ENCODE results near the gene MARCKS. TPM values are rescaled to one million over a fixed set of nuclear protein-coding genes. Genes with fewer than 3 reads are reported as not detected.
"Not testable (repeated sequence)": the region's sequence is repeated elsewhere in the genome, so short reads cannot be mapped to it uniquely, and the experiment has no call there.

Gene MARCKS
- total RNA-seq, 2 donors from 2014 or later = 228 to 242 TPM

- Histone ChIP-seq H3K9ac (ENCODE audit: low read depth in 2 of 2, low read length in 2 of 2) (no peak overlapping the region), H3K4me3 (no peak overlapping the region), H3K36me3 (no peaks in the 10 kb centered on the region), H3K27me3 (no peaks in the 10 kb centered on the region), H3K9me3 (no peaks in the 10 kb centered on the region), H3K4me1 (peaks cover 2% of the 10 kb centered on the region), H3K27ac (no peak overlapping the region)
- TF ChIP-seq CTCF (IDR thresholded peaks at IDR 0.05) = no peak
- no peak for DNase-seq
- intact Hi-C loops (cut with DNase I) = loop anchor here (5.0 kb wide), 1 partner anchor 1125 kb away; no protein-coding TSS in a partner anchor
These were observed 50.1 kb downstream of the MARCKS start for GRCh38 chr6:113907102-113907815.

GRCh38 chr6:113908801-113909200 lies 51.7 kb downstream of the MARCKS start:
- intact Hi-C loops (cut with DNase I) = loop anchor here (5.0 kb wide), 1 partner anchor 1126 kb away; no protein-coding TSS in a partner anchor
- DNase-seq = no peak
- no peaks in the 10 kb centered on the region for H3K9me3 ChIP-seq
- no peak overlapping the region for H3K4me3 ChIP-seq
- TF ChIP-seq CTCF (IDR thresholded peaks at IDR 0.05) = no peak
- no peak overlapping the region for H3K27ac ChIP-seq
- no peaks in the 10 kb centered on the region for H3K27me3 ChIP-seq
- no peaks in the 10 kb centered on the region for H3K4me1 ChIP-seq
- no peaks in the 10 kb centered on the region for H3K36me3 ChIP-seq
- no peak overlapping the region for H3K9ac ChIP-seq (ENCODE audit: low read depth in 2 of 2, low read length in 2 of 2)

GRCh38 chr6:113909224-113909856 lies 52.2 kb downstream of the MARCKS start:
- peak; percentile 64 for TF ChIP-seq CTCF (IDR thresholded peaks at IDR 0.05)
- Histone ChIP-seq H3K9me3 (no peaks in the 10 kb centered on the region), H3K36me3 (no peaks in the 10 kb centered on the region), H3K27ac (no peak overlapping the region), H3K9ac (ENCODE audit: low read depth in 2 of 2, low read length in 2 of 2) (no peak overlapping the region), H3K27me3 (no peaks in the 10 kb centered on the region), H3K4me3 (no peak overlapping the region), H3K4me1 (no peaks in the 10 kb centered on the region)
- intact Hi-C loops (cut with DNase I) = loop anchor here (5.0 kb wide), 1 partner anchor 1127 kb away; no protein-coding TSS in a partner anchor
- no peak for DNase-seq

- H3K9ac ChIP-seq (ENCODE audit: low read depth in 2 of 2, low read length in 2 of 2); H3K36me3 ChIP-seq; intact Hi-C loops (cut with DNase I); H3K27ac ChIP-seq; H3K4me3 ChIP-seq; H3K27me3 ChIP-seq; H3K4me1 ChIP-seq; DNase-seq; H3K9me3 ChIP-seq: not testable (repeated sequence)
These were observed 53.1 kb downstream of the MARCKS start for GRCh38 chr6:113910285-113910684.

Other genes with a start within 250 kb of the MARCKS start
- 10 to 100 TPM; 79.8 to 95.0 TPM for gene HDAC2, start 113.8 kb downstream of the MARCKS start, total RNA-seq

All from colonic mucosa (tissue), 4 donors.